ENCODE data around the gene MAMSTR. TPM values are rescaled to one million over a fixed set of nuclear protein-coding genes. Genes with fewer than 3 reads are reported as not detected.
A peak's percentile ranks its signal among the peaks of the same experiment; 100 is the strongest.

MAMSTR gene
- total and polyA plus RNA-seq, 10 of the 15 experiments (the other 5 are each of a cell fraction or from before 2014, with no cell fraction given): 0.04 to 0.73 (median 0.31) TPM; not detected in 1

DNA sequence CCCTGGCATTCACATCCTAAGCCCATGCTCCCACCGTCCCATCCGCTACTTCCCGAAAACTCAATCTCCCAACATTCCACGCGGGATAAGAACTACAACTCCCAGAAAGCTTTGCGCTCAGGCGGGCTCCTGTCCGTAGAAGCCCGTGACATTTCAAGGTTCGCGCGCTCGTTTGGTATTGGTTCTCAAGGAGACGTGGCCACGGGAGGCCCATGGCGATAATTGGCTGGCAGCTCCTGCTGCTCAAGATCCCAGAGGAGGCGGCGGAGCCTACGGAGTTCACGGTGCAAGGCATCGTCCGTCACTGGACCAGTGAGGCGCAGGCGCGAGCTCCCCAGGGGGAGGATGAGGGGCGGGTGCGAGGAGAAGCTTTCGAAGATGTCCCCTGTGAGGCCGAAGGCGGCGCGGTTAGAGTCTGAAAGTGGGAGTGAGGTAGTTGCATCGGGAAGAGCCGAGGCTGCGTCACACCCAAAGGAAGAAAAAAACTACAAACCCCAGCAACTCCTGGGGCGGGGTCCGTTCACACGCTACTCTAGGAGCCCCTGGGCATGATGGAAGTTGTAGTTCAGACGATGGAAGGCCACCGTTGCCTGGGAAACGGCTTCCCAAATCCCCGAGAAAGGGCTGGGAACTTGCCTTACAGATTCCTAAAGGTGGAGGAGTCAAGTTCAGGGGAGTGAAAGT, 1.2 kb upstream of the MAMSTR start (continued):
- TF ChIP-seq NR2C2 (IDR thresholded peaks at IDR 0.05; ENCODE audit: borderline replicate concordance, control insufficient read depth, insufficient read length, low read depth): no peak
- TF ChIP-seq, protein P1, sequence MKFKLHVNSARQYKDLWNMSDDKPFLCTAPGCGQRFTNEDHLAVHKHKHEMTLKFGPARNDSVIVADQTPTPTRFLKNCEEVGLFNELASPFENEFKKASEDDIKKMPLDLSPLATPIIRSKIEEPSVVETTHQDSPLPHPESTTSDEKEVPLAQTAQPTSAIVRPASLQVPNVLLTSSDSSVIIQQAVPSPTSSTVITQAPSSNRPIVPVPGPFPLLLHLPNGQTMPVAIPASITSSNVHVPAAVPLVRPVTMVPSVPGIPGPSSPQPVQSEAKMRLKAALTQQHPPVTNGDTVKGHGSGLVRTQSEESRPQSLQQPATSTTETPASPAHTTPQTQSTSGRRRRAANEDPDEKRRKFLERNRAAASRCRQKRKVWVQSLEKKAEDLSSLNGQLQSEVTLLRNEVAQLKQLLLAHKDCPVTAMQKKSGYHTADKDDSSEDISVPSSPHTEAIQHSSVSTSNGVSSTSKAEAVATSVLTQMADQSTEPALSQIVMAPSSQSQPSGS (IDR thresholded peaks at IDR 0.05; ENCODE audit: low read length): no peak
- TF ChIP-seq, protein P2, sequence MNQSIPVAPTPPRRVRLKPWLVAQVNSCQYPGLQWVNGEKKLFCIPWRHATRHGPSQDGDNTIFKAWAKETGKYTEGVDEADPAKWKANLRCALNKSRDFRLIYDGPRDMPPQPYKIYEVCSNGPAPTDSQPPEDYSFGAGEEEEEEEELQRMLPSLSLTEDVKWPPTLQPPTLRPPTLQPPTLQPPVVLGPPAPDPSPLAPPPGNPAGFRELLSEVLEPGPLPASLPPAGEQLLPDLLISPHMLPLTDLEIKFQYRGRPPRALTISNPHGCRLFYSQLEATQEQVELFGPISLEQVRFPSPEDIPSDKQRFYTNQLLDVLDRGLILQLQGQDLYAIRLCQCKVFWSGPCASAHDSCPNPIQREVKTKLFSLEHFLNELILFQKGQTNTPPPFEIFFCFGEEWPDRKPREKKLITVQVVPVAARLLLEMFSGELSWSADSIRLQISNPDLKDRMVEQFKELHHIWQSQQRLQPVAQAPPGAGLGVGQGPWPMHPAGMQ (IDR thresholded peaks at IDR 0.05; ENCODE audit: borderline replicate concordance): no peak
- 0 out of 2 replicates have a peak, but pooled peaks have one; percentile 46 for TF ChIP-seq POLR2AphosphoS5 (IDR thresholded peaks at IDR 0.05; ENCODE audit: low read length)
- TF ChIP-seq CREM (IDR thresholded peaks at IDR 0.05; ENCODE audit: low read depth): peak; percentile 84
- peak; percentile 63; the same call in 1 of the 2 replicates for TF ChIP-seq BMI1 (IDR thresholded peaks at IDR 0.05; ENCODE audit: borderline replicate concordance)
- TF ChIP-seq, protein P3, sequence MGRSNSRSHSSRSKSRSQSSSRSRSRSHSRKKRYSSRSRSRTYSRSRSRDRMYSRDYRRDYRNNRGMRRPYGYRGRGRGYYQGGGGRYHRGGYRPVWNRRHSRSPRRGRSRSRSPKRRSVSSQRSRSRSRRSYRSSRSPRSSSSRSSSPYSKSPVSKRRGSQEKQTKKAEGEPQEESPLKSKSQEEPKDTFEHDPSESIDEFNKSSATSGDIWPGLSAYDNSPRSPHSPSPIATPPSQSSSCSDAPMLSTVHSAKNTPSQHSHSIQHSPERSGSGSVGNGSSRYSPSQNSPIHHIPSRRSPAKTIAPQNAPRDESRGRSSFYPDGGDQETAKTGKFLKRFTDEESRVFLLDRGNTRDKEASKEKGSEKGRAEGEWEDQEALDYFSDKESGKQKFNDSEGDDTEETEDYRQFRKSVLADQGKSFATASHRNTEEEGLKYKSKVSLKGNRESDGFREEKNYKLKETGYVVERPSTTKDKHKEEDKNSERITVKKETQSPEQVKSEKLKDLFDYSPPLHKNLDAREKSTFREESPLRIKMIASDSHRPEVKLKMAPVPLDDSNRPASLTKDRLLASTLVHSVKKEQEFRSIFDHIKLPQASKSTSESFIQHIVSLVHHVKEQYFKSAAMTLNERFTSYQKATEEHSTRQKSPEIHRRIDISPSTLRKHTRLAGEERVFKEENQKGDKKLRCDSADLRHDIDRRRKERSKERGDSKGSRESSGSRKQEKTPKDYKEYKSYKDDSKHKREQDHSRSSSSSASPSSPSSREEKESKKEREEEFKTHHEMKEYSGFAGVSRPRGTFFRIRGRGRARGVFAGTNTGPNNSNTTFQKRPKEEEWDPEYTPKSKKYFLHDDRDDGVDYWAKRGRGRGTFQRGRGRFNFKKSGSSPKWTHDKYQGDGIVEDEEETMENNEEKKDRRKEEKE (IDR thresholded peaks at IDR 0.05): no peak
- no peak for TF ChIP-seq ZBED1 (IDR thresholded peaks at IDR 0.05; ENCODE audit: borderline replicate concordance)
- TF ChIP-seq SIX5 (IDR thresholded peaks at IDR 0.05; ENCODE audit: low read depth, low read length, severe bottlenecking): peak; percentile 99
- TF ChIP-seq, protein P4, sequence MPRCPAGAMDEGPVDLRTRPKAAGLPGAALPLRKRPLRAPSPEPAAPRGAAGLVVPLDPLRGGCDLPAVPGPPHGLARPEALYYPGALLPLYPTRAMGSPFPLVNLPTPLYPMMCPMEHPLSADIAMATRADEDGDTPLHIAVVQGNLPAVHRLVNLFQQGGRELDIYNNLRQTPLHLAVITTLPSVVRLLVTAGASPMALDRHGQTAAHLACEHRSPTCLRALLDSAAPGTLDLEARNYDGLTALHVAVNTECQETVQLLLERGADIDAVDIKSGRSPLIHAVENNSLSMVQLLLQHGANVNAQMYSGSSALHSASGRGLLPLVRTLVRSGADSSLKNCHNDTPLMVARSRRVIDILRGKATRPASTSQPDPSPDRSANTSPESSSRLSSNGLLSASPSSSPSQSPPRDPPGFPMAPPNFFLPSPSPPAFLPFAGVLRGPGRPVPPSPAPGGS (IDR thresholded peaks at IDR 0.05; ENCODE audit: borderline replicate concordance, insufficient read depth, low read depth, low read length, poor library complexity, severe bottlenecking): no peak
- TF ChIP-seq, protein P5, sequence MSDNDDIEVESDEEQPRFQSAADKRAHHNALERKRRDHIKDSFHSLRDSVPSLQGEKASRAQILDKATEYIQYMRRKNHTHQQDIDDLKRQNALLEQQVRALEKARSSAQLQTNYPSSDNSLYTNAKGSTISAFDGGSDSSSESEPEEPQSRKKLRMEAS (IDR thresholded peaks at IDR 0.05; ENCODE audit: low read depth, low read length): no peak
